IPS-18a (cell line): ENCODE measurements around the gene RAB31.
"Not testable (repeated sequence)": the region's sequence is repeated elsewhere in the genome, so short reads cannot be mapped to it uniquely, and the experiment has no call there.

ENCODE experiments used
- H3K27ac ChIP-seq: one replicate; pipeline ENCODE4 v1.5.1; 2013; ENCODE audit warnings: low read length
- H3K27me3 ChIP-seq: one replicate; pipeline ENCODE4 v1.6.1; 2013; ENCODE audit warnings: mild to moderate bottlenecking, low read length; ENCODE audit not compliant: control insufficient read depth, insufficient read depth
- H3K36me3 ChIP-seq: one replicate; pipeline ENCODE4 v1.6.1; 2013; ENCODE audit warnings: low read depth, low read length; ENCODE audit not compliant: control insufficient read depth
- H3K4me1 ChIP-seq: one replicate; pipeline ENCODE4 v1.6.1; 2013; ENCODE audit warnings: low read depth, low read length; ENCODE audit not compliant: control insufficient read depth
- H3K4me3 ChIP-seq: one replicate; pipeline ENCODE4 v1.5.1; 2013; ENCODE audit warnings: low read length
- H3K9ac ChIP-seq: one replicate; pipeline ENCODE4 v1.6.1; 2013; ENCODE audit warnings: mild to moderate bottlenecking, low read length, moderate library complexity
- H3K9me3 ChIP-seq: one replicate; pipeline ENCODE4 v1.6.1; 2013; ENCODE audit warnings: low read depth, low read length; ENCODE audit not compliant: control insufficient read depth

RAB31 gene

GRCh38 chr18:9770111-9770510, 62.0 kb downstream of the RAB31 start:
- not testable (repeated sequence) for H3K27me3 ChIP-seq, H3K4me3 ChIP-seq, H3K9me3 ChIP-seq, H3K27ac ChIP-seq, H3K36me3 ChIP-seq, H3K9ac ChIP-seq
- H3K4me1 ChIP-seq, result peaks cover 11% of the 10 kb centered on the region

GRCh38 chr18:9771261-9771976, 63.3 kb downstream of the RAB31 start:
- Histone ChIP-seq H3K4me3 (no peak overlapping the region), H3K36me3 (no peaks in the 10 kb centered on the region), H3K9ac (no peak overlapping the region), H3K27ac (no peak overlapping the region), H3K27me3 (no peaks in the 10 kb centered on the region), H3K9me3 (no peaks in the 10 kb centered on the region), H3K4me1 (peaks cover 11% of the 10 kb centered on the region)

- no peaks in the 10 kb centered on the region for H3K36me3 ChIP-seq
- peaks cover 11% of the 10 kb centered on the region for H3K4me1 ChIP-seq
- no peaks in the 10 kb centered on the region for H3K27me3 ChIP-seq
- H3K9me3 ChIP-seq, result no peaks in the 10 kb centered on the region
- H3K9ac ChIP-seq, result no peak overlapping the region
- no peak overlapping the region for H3K4me3 ChIP-seq
- H3K27ac ChIP-seq, result no peak overlapping the region
Measured at GRCh38 chr18:9771977-9772660, 64.0 kb downstream of the RAB31 start.

- no peak overlapping the region for H3K4me3 ChIP-seq
Measured at GRCh38 chr18:9772847-9773677, 65.0 kb downstream of the RAB31 start.

GRCh38 chr18:9774150-9774549, 66.0 kb downstream of the RAB31 start:
- H3K27ac ChIP-seq, result no peak overlapping the region
- H3K9ac ChIP-seq, result no peak overlapping the region
- H3K4me1 ChIP-seq, result peaks cover 11% of the 10 kb centered on the region

More at GRCh38 chr18:9772847-9773677, 65.0 kb downstream of the RAB31 start:
- H3K4me1 ChIP-seq, result peaks cover 11% of the 10 kb centered on the region
- no peaks in the 10 kb centered on the region for H3K36me3 ChIP-seq
- H3K9me3 ChIP-seq, result no peaks in the 10 kb centered on the region
- no peaks in the 10 kb centered on the region for H3K27me3 ChIP-seq
- no peak overlapping the region for H3K27ac ChIP-seq
- no peak overlapping the region for H3K9ac ChIP-seq

GRCh38 chr18:9775178-9775577, 67.1 kb downstream of the RAB31 start:
- Histone ChIP-seq H3K27ac (no peak overlapping the region), H3K9me3 (no peaks in the 10 kb centered on the region), H3K27me3 (no peaks in the 10 kb centered on the region), H3K4me1 (peaks cover 11% of the 10 kb centered on the region), H3K9ac (no peak overlapping the region), H3K4me3 (no peak overlapping the region), H3K36me3 (no peaks in the 10 kb centered on the region)

More at GRCh38 chr18:9774150-9774549, 66.0 kb downstream of the RAB31 start:
- H3K9me3 ChIP-seq, result no peaks in the 10 kb centered on the region
- H3K4me3 ChIP-seq, result no peak overlapping the region
- no peaks in the 10 kb centered on the region for H3K27me3 ChIP-seq
- H3K36me3 ChIP-seq, result no peaks in the 10 kb centered on the region

- H3K27me3 ChIP-seq, result no peaks in the 10 kb centered on the region
- no peaks in the 10 kb centered on the region for H3K9me3 ChIP-seq
- H3K27ac ChIP-seq, result no peak overlapping the region
- no peak overlapping the region for H3K9ac ChIP-seq
- H3K4me3 ChIP-seq, result no peak overlapping the region
- H3K4me1 ChIP-seq, result no peaks in the 10 kb centered on the region
- H3K36me3 ChIP-seq, result no peaks in the 10 kb centered on the region
Measured at GRCh38 chr18:9779630-9780029, 71.5 kb downstream of the RAB31 start.

- Histone ChIP-seq H3K4me1 (no peaks in the 10 kb centered on the region), H3K9ac (no peak overlapping the region), H3K27me3 (no peaks in the 10 kb centered on the region), H3K36me3 (no peaks in the 10 kb centered on the region), H3K4me3 (no peak overlapping the region), H3K27ac (no peak overlapping the region), H3K9me3 (no peaks in the 10 kb centered on the region)
Measured at GRCh38 chr18:9782073-9782857, 74.2 kb downstream of the RAB31 start.

GRCh38 chr18:9786631-9787030, 78.5 kb downstream of the RAB31 start:
- no peaks in the 10 kb centered on the region for H3K36me3 ChIP-seq
- H3K27ac ChIP-seq, result no peak overlapping the region
- H3K4me3 ChIP-seq, result no peak overlapping the region
- no peak overlapping the region for H3K9ac ChIP-seq
- no peaks in the 10 kb centered on the region for H3K27me3 ChIP-seq
- H3K9me3 ChIP-seq, result no peaks in the 10 kb centered on the region
- no peaks in the 10 kb centered on the region for H3K4me1 ChIP-seq

GRCh38 chr18:9787036-9787435, 78.9 kb downstream of the RAB31 start:
- H3K36me3 ChIP-seq, result no peaks in the 10 kb centered on the region
- no peak overlapping the region for H3K4me3 ChIP-seq
- no peak overlapping the region for H3K27ac ChIP-seq
- no peaks in the 10 kb centered on the region for H3K9me3 ChIP-seq
- H3K27me3 ChIP-seq, result no peaks in the 10 kb centered on the region
- H3K4me1 ChIP-seq, result no peaks in the 10 kb centered on the region
- no peak overlapping the region for H3K9ac ChIP-seq

- H3K27ac ChIP-seq, result no peak overlapping the region
Measured at GRCh38 chr18:9787712-9788111, 79.6 kb downstream of the RAB31 start.

More at GRCh38 chr18:9787712-9788111, 79.6 kb downstream of the RAB31 start:
- Histone ChIP-seq H3K36me3 (no peaks in the 10 kb centered on the region), H3K27me3 (no peaks in the 10 kb centered on the region), H3K9me3 (no peaks in the 10 kb centered on the region), H3K4me1 (no peaks in the 10 kb centered on the region), H3K4me3 (no peak overlapping the region), H3K9ac (no peak overlapping the region)
